ENCODE measurements around the gene MC2R. TPM values are rescaled to one million over a fixed set of nuclear protein-coding genes. Genes with fewer than 3 reads are reported as not detected.

The MC2R gene
- total and polyA plus RNA-seq, 2 experiments from 2014 or later, result not detected

- in situ Hi-C loops (cut with MboI), result no loop called here
Observed at GRCh38 chr18:13914170-13914569, 1.2 kb downstream of the MC2R start.

GRCh38 chr18:13913205-13913604 is 2.1 kb downstream of the MC2R start:
- Histone ChIP-seq H3K79me2 (ENCODE audit: insufficient read depth) (no peaks in the 10 kb centered on the region), H2AFZ (no peak overlapping the region), H3K4me1 (ENCODE audit: insufficient read depth) (no peaks in the 10 kb centered on the region), H3F3A (ENCODE audit: insufficient read depth) (no peaks in the 10 kb centered on the region), H3K27ac (no peak overlapping the region), H3K9me2 (ENCODE audit: insufficient read depth) (no peaks in the 10 kb centered on the region), H3K4me2 (ENCODE audit: unreplicated experiment) (no peak overlapping the region), H3K27me3 (replicated peaks; ENCODE audit: insufficient read depth) (no peaks in the 10 kb centered on the region), H4K20me1 (ENCODE audit: insufficient read depth) (no peaks in the 10 kb centered on the region), H3K9ac (no peak overlapping the region), H3K4me3 (no peak overlapping the region), H3K36me3 (ENCODE audit: low read depth) (no peaks in the 10 kb centered on the region), H3K9me3 (ENCODE audit: low read depth) (no peaks in the 10 kb centered on the region)
- in situ Hi-C loops (cut with MboI), result no loop called here
- DNase-seq, result no peak
- 54 to 55% methylated on average over 10 of the region's 10 CpGs for WGBS, 2 experiments (ENCODE audit: low coverage in 1 of 2, low lambda C conversion rate in 2 of 2, missing lambda C conversion rate in 2 of 2)
- no peak for TF ChIP-seq EZH2 (IDR thresholded peaks at IDR 0.05; ENCODE audit: insufficient read depth, poor library complexity, severe bottlenecking)
- TF ChIP-seq EZH2phosphoT487 (IDR thresholded peaks at IDR 0.05; ENCODE audit: insufficient read depth, low read depth), result no peak

More at GRCh38 chr18:13914170-13914569, 1.2 kb downstream of the MC2R start:
- no peak for DNase-seq
- Histone ChIP-seq H2AFZ (no peak overlapping the region), H3K9me3 (ENCODE audit: low read depth) (no peaks in the 10 kb centered on the region), H3K27me3 (replicated peaks; ENCODE audit: insufficient read depth) (no peaks in the 10 kb centered on the region), H4K20me1 (ENCODE audit: insufficient read depth) (no peaks in the 10 kb centered on the region), H3K27ac (no peak overlapping the region), H3K9me2 (ENCODE audit: insufficient read depth) (no peaks in the 10 kb centered on the region), H3K9ac (no peak overlapping the region), H3K4me2 (ENCODE audit: unreplicated experiment) (no peak overlapping the region), H3K4me1 (ENCODE audit: insufficient read depth) (no peaks in the 10 kb centered on the region), H3K4me3 (no peak overlapping the region), H3K79me2 (ENCODE audit: insufficient read depth) (no peaks in the 10 kb centered on the region), H3F3A (ENCODE audit: insufficient read depth) (no peaks in the 10 kb centered on the region), H3K36me3 (ENCODE audit: low read depth) (no peaks in the 10 kb centered on the region)
- TF ChIP-seq EZH2 (IDR thresholded peaks at IDR 0.05; ENCODE audit: insufficient read depth, poor library complexity, severe bottlenecking) (no peak), EZH2phosphoT487 (IDR thresholded peaks at IDR 0.05; ENCODE audit: insufficient read depth, low read depth) (no peak)
- WGBS, 2 experiments (ENCODE audit: low coverage in 1 of 2, low lambda C conversion rate in 2 of 2, missing lambda C conversion rate in 2 of 2), result 67 to 69% methylated on average over 10 of the region's 10 CpGs

DNA sequence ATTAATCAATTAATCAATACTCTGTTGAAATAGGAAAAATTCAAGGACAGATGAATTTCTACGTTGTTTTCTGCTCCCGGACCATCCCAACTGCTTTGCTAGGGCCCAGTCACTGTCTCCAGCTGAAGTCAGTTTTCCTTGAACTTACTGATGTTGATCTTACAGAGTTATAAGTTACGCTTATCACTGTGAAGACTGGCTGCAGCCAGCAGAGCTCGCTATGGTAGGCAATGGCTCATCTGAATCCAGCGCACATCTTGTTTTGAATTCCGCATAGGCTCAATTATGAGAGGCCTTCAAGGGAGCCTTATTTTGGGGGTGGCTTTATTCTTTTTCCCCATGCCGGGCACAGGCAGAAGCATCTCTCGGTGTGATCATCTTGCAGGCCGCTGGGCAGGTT is 2.7 kb downstream of the MC2R start:
- 61% methylated on average over 9 of the region's 9 CpGs for WGBS, 2 experiments (ENCODE audit: low coverage in 1 of 2, low lambda C conversion rate in 2 of 2, missing lambda C conversion rate in 2 of 2)
- in situ Hi-C loops (cut with MboI), result no loop called here
- TF ChIP-seq EZH2 (IDR thresholded peaks at IDR 0.05; ENCODE audit: insufficient read depth, poor library complexity, severe bottlenecking) (no peak), EZH2phosphoT487 (IDR thresholded peaks at IDR 0.05; ENCODE audit: insufficient read depth, low read depth) (no peak)
- H3K9me2 ChIP-seq (ENCODE audit: insufficient read depth), result no peaks in the 10 kb centered on the region
- H3F3A ChIP-seq (ENCODE audit: insufficient read depth), result no peaks in the 10 kb centered on the region
- H3K9me3 ChIP-seq (ENCODE audit: low read depth), result no peaks in the 10 kb centered on the region
- no peak overlapping the region for H3K27ac ChIP-seq
- no peak overlapping the region for H3K9ac ChIP-seq
- H2AFZ ChIP-seq, result no peak overlapping the region
- H3K36me3 ChIP-seq (ENCODE audit: low read depth), result no peaks in the 10 kb centered on the region
- no peak for DNase-seq
- H3K79me2 ChIP-seq (ENCODE audit: insufficient read depth), result no peaks in the 10 kb centered on the region
- no peaks in the 10 kb centered on the region for H4K20me1 ChIP-seq (ENCODE audit: insufficient read depth)
- H3K27me3 ChIP-seq (replicated peaks; ENCODE audit: insufficient read depth), result no peaks in the 10 kb centered on the region
- H3K4me3 ChIP-seq, result no peak overlapping the region
- no peak overlapping the region for H3K4me2 ChIP-seq (ENCODE audit: unreplicated experiment)
- H3K4me1 ChIP-seq (ENCODE audit: insufficient read depth), result no peaks in the 10 kb centered on the region

DNA sequence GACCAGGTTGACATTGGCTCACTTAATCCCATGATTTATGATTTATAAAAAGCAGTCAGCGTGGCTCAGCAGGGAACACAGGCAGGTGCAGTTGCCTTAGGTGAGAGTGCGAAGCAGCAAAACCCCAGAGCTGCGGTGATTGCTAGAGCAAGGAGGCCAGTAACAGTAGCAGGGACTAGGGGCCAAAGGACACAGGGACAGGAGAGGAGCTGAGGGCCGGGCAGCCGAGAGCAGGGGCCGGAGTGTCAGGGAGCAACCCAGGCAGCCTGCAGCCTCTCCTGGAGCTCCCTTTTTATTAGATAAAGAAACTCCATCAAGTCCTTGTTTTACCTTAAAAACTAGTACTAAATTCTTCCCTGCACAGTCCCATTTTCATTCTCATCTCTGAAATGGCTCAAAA is 4.3 kb downstream of the MC2R start:
- TF ChIP-seq EZH2phosphoT487 (IDR thresholded peaks at IDR 0.05; ENCODE audit: insufficient read depth, low read depth) (no peak), EZH2 (IDR thresholded peaks at IDR 0.05; ENCODE audit: insufficient read depth, poor library complexity, severe bottlenecking) (no peak)
- Histone ChIP-seq H3K4me2 (ENCODE audit: unreplicated experiment) (no peak overlapping the region), H3K36me3 (ENCODE audit: low read depth) (no peaks in the 10 kb centered on the region), H2AFZ (no peak overlapping the region), H3K4me1 (ENCODE audit: insufficient read depth) (no peaks in the 10 kb centered on the region), H4K20me1 (ENCODE audit: insufficient read depth) (no peaks in the 10 kb centered on the region), H3F3A (ENCODE audit: insufficient read depth) (no peaks in the 10 kb centered on the region), H3K27ac (no peak overlapping the region), H3K9me3 (ENCODE audit: low read depth) (no peaks in the 10 kb centered on the region), H3K9me2 (ENCODE audit: insufficient read depth) (no peaks in the 10 kb centered on the region), H3K27me3 (replicated peaks; ENCODE audit: insufficient read depth) (no peaks in the 10 kb centered on the region), H3K9ac (no peak overlapping the region), H3K4me3 (no peak overlapping the region), H3K79me2 (ENCODE audit: insufficient read depth) (no peaks in the 10 kb centered on the region)
- WGBS, 2 experiments (ENCODE audit: low coverage in 1 of 2, low lambda C conversion rate in 2 of 2, missing lambda C conversion rate in 2 of 2), result 46 to 58% methylated on average over 6 of the region's 6 CpGs
- in situ Hi-C loops (cut with MboI), result no loop called here
- DNase-seq, result no peak

GRCh38 chr18:13910501-13910900 is 4.8 kb downstream of the MC2R start:
- no peaks in the 10 kb centered on the region for H3K9me3 ChIP-seq (ENCODE audit: low read depth)
- no peak for DNase-seq
- H3K4me3 ChIP-seq, result no peak overlapping the region
- H3K9ac ChIP-seq, result no peak overlapping the region
- H3K9me2 ChIP-seq (ENCODE audit: insufficient read depth), result no peaks in the 10 kb centered on the region
- H3K4me2 ChIP-seq (ENCODE audit: unreplicated experiment), result no peak overlapping the region
- no peak overlapping the region for H3K27ac ChIP-seq
- H3K27me3 ChIP-seq (replicated peaks; ENCODE audit: insufficient read depth), result no peaks in the 10 kb centered on the region
- no peaks in the 10 kb centered on the region for H4K20me1 ChIP-seq (ENCODE audit: insufficient read depth)
- H3K79me2 ChIP-seq (ENCODE audit: insufficient read depth), result no peaks in the 10 kb centered on the region
- in situ Hi-C loops (cut with MboI), result no loop called here
- no peaks in the 10 kb centered on the region for H3K4me1 ChIP-seq (ENCODE audit: insufficient read depth)
- no peak for TF ChIP-seq EZH2phosphoT487 (IDR thresholded peaks at IDR 0.05; ENCODE audit: insufficient read depth, low read depth)
- TF ChIP-seq EZH2 (IDR thresholded peaks at IDR 0.05; ENCODE audit: insufficient read depth, poor library complexity, severe bottlenecking), result no peak
- no peaks in the 10 kb centered on the region for H3F3A ChIP-seq (ENCODE audit: insufficient read depth)
- H3K36me3 ChIP-seq (ENCODE audit: low read depth), result no peaks in the 10 kb centered on the region
- no peak overlapping the region for H2AFZ ChIP-seq
